Chondrocyte (in vitro differentiated cells): ENCODE data around the gene LRRC8D. TPM values are rescaled to one million over a fixed set of nuclear protein-coding genes. Genes with fewer than 3 reads are reported as not detected.

Source experiments
- DNase-seq: peaks from one replicate; pipeline ENCODE4 v3.0.0; 2021; ENCODE audit warnings: mixed read lengths, low spot score
- H3K27ac Mint-ChIP-seq: one replicate; pipeline ENCODE4 v1.8.0; 2021; ENCODE audit warnings: mild to moderate bottlenecking, moderate library complexity, mixed read lengths; ENCODE audit not compliant: unreplicated experiment
- H3K27me3 Mint-ChIP-seq: 2 replicates; pipeline ENCODE4 v1.8.0; 2021; ENCODE audit warnings: low read depth, mixed read lengths
- H3K36me3 Mint-ChIP-seq: 2 replicates; pipeline ENCODE4 v1.8.0; 2021; ENCODE audit warnings: low read depth, mixed read lengths
- H3K4me1 Mint-ChIP-seq: 2 replicates; pipeline ENCODE4 v1.8.0; 2021; ENCODE audit warnings: low read depth, mild to moderate bottlenecking, mixed read lengths
- H3K4me3 Mint-ChIP-seq: one replicate; pipeline ENCODE4 v1.8.0; 2021; ENCODE audit warnings: mild to moderate bottlenecking, moderate library complexity, mixed read lengths; ENCODE audit not compliant: unreplicated experiment
- H3K9me3 Mint-ChIP-seq: 2 replicates; pipeline ENCODE4 v1.8.0; 2021; ENCODE audit warnings: low read depth, mixed read lengths
- CTCF ChIP-seq: fragments of 200-600 bp; sonication (generic); IDR thresholded peaks from 2 replicates; pipeline ENCODE4 v1.5.0; 2021; ENCODE audit warnings: antibody characterized with exemption, mild to moderate bottlenecking, moderate library complexity
- total RNA-seq: library from RNA; stranded (reverse); gene quantifications from 3 replicates; pipeline ENCODE4 v1.2.1, GENCODE V29; 2021

LRRC8D gene
- total RNA-seq, 1 donor from 2014 or later = 14.9 TPM

DNA sequence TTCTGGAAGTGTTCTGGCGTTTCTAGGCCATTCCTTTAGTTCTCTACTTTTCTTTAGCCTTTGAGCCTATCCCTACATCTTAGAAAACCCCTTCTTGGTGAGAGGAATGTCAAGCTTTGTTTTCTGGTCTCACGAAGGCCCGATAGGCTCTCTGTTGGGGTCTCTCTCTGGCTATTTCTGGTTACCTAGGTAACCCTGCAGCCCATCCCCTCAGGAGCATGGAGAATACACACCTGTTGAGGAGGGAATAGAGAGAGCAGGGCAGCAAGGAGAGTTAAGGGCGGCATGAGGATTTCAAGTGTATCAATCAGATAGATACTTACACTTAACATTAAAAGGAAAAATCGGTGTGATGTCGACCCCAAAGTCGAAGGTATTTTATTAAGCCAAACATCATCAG, 45.7 kb downstream of the LRRC8D start:
- Mint-ChIP-seq H3K36me3 (peaks cover 6% of the 10 kb centered on the region), H3K4me3 (no peak overlapping the region), H3K27me3 (no peaks in the 10 kb centered on the region), H3K27ac (no peak overlapping the region), H3K9me3 (no peaks in the 10 kb centered on the region), H3K4me1 (peaks cover 12% of the 10 kb centered on the region)
- TF ChIP-seq CTCF = no peak
- DNase-seq = no peak

DNA sequence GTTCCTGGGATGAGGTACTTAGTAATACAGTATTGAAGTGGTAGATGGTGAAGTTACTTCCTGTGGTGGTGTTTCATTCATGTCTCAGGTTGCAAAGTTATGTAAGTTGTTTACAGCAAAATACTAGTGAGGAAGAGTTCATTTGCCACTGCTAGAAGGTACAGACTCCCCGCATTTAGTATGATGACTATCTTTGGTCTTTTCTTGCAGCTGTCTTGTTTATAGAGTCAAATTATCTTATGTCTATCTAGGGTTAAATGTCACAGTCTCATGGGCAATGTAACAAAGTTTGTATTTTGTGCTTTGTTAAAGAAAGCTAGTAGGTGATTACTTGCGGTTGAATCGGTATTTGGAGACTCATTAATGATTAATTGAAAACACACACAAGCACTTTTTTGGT, 50.2 kb downstream of the LRRC8D start:
- Mint-ChIP-seq H3K4me1 (peaks cover 13% of the 10 kb centered on the region), H3K4me3 (no peak overlapping the region)
- TF ChIP-seq CTCF = no peak

GRCh38 chr1:89871768-89872473, 51.1 kb downstream of the LRRC8D start:
- peaks cover 6% of the 10 kb centered on the region for H3K36me3 Mint-ChIP-seq
- H3K4me3 Mint-ChIP-seq = no peak overlapping the region
- no peak for TF ChIP-seq CTCF
- H3K27me3 Mint-ChIP-seq = no peaks in the 10 kb centered on the region
- H3K27ac Mint-ChIP-seq = no peak overlapping the region
- H3K9me3 Mint-ChIP-seq = no peaks in the 10 kb centered on the region
- no peak for DNase-seq
- peaks cover 9% of the 10 kb centered on the region for H3K4me1 Mint-ChIP-seq

More for the DNA sequence above, 50.2 kb downstream of the LRRC8D start:
- Mint-ChIP-seq H3K9me3 (no peaks in the 10 kb centered on the region), H3K27me3 (no peaks in the 10 kb centered on the region), H3K27ac (no peak overlapping the region), H3K36me3 (peaks cover 6% of the 10 kb centered on the region)
- no peak for DNase-seq

DNA sequence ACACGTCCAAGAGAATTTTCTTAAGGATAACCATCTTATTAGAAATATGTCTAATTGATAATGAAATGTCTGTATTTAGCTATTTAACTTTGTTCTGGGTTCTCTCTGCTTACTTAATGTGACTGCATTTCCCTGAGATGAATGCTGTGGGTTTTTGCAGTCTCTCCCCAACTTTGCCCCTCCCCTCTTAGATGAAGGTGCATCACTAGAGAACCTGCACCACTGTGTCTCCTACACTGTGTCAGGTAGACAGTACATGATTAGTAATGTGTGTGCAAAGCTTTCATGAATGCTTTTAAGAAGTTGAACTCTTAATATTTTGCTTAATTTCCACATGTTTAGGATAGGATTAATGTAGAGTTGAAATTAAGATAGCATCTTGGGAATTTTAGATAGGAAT, 51.7 kb downstream of the LRRC8D start:
- no peak for DNase-seq
- H3K36me3 Mint-ChIP-seq = peaks cover 6% of the 10 kb centered on the region
- no peaks in the 10 kb centered on the region for H3K27me3 Mint-ChIP-seq
- H3K27ac Mint-ChIP-seq = no peak overlapping the region
- H3K4me3 Mint-ChIP-seq = no peak overlapping the region
- H3K4me1 Mint-ChIP-seq = peaks cover 6% of the 10 kb centered on the region
- TF ChIP-seq CTCF = no peak
- H3K9me3 Mint-ChIP-seq = no peaks in the 10 kb centered on the region

DNA sequence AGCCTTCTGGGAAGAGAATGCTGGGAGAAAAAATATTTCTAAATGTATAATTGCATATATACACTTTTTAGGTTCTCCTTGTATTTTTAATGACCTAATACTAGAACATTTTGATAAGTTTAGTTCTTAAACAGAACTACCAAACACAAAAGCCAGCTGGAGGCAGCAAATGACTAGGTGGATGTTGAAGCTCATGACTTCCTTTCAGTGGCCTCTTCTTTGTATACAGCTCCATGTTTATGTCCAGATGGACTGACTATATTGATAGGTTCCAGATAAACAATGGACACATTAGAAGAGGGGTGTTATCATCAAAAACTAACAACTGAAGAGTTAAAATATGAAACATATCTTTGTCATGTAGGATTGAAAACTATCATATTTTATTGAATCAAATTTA, 52.5 kb downstream of the LRRC8D start:
- Mint-ChIP-seq H3K27me3 (no peaks in the 10 kb centered on the region), H3K27ac (no peak overlapping the region)

More for the DNA sequence above, 52.5 kb downstream of the LRRC8D start:
- H3K9me3 Mint-ChIP-seq = no peaks in the 10 kb centered on the region
- peaks cover 6% of the 10 kb centered on the region for H3K36me3 Mint-ChIP-seq
- no peak for TF ChIP-seq CTCF
- no peak for DNase-seq
- no peak overlapping the region for H3K4me3 Mint-ChIP-seq
- H3K4me1 Mint-ChIP-seq = peaks cover 6% of the 10 kb centered on the region
